NK-92 (cell line): ENCODE measurements around the gene RPS27L.
"Not testable (repeated sequence)": the region's sequence is repeated elsewhere in the genome, so short reads cannot be mapped to it uniquely, and the experiment has no call there.

Experiments used
- DNase-seq: peaks from one replicate; lab custom pipeline; 2025; ENCODE audit not compliant: unreplicated experiment; lab: John Stamatoyannopoulos, UW

The RPS27L gene

GRCh38 chr15:63145426-63145825 is 11.9 kb downstream of the RPS27L start:
- no peak for DNase-seq

- no peak for DNase-seq
These were observed 16.3 kb downstream of the RPS27L start for GRCh38 chr15:63140936-63141335.

GRCh38 chr15:63136742-63137141 is 20.5 kb downstream of the RPS27L start:
- no peak for DNase-seq

- no peak for DNase-seq
These were observed 21.5 kb downstream of the RPS27L start for GRCh38 chr15:63135804-63136203.

GRCh38 chr15:63135281-63135680 is 22.0 kb downstream of the RPS27L start:
- no peak for DNase-seq

GRCh38 chr15:63134245-63134985 is 22.9 kb downstream of the RPS27L start:
- no peak for DNase-seq

GRCh38 chr15:63133786-63134185 is 23.5 kb downstream of the RPS27L start:
- no peak for DNase-seq

- no peak for DNase-seq
These were observed 30.6 kb downstream of the RPS27L start for GRCh38 chr15:63126726-63127125.

- DNase-seq = no peak
These were observed 32.8 kb downstream of the RPS27L start for GRCh38 chr15:63124506-63124905.

GRCh38 chr15:63122002-63122875 is 35.0 kb downstream of the RPS27L start:
- no peak for DNase-seq

GRCh38 chr15:63121382-63122001 is 35.8 kb downstream of the RPS27L start, which contains the start of gene LACTB:
Gene LACTB, plus strand, starts transcription at chr15:63121861. Its CDS starts 11 bp downstream, at chr15:63121872.
- no peak for DNase-seq

GRCh38 chr15:63118854-63119253 is 38.4 kb downstream of the RPS27L start:
- DNase-seq = no peak

- DNase-seq = no peak
These were observed 42.8 kb downstream of the RPS27L start for GRCh38 chr15:63114465-63114864.

GRCh38 chr15:63112871-63113270 is 44.4 kb downstream of the RPS27L start:
- DNase-seq = no peak

GRCh38 chr15:63111481-63111880 is 45.8 kb downstream of the RPS27L start:
- no peak for DNase-seq

- no peak for DNase-seq
These were observed 46.8 kb downstream of the RPS27L start for GRCh38 chr15:63110428-63111026.

GRCh38 chr15:63109920-63110319 is 47.4 kb downstream of the RPS27L start:
- DNase-seq = no peak

GRCh38 chr15:63109498-63109897 is 47.8 kb downstream of the RPS27L start:
- DNase-seq = no peak

GRCh38 chr15:63107895-63108546 is 49.3 kb downstream of the RPS27L start:
- DNase-seq = no peak

- DNase-seq = not testable (repeated sequence)
These were observed 51.9 kb downstream of the RPS27L start for GRCh38 chr15:63105354-63105753.

- no peak for DNase-seq
These were observed 52.5 kb downstream of the RPS27L start for GRCh38 chr15:63104727-63105126.
